HG03558 (cell line): ENCODE data around the gene MOGAT3.

ENCODE experiments used
- ATAC-seq: cut with Tn5 transposase; IDR thresholded peaks from one replicate; pipeline ENCODE4 v1.9.1; 2021; ENCODE audit warnings: moderate number of reproducible peaks; ENCODE audit not compliant: unreplicated experiment; ENCODE audit errors: extremely low read depth

The MOGAT3 gene

GRCh38 chr7:101164071-101164840, 36.6 kb downstream of the MOGAT3 start:
- no peak for ATAC-seq

- ATAC-seq: no peak
Measured at GRCh38 chr7:101163279-101164070, 37.4 kb downstream of the MOGAT3 start.

GRCh38 chr7:101162551-101163278, 38.1 kb downstream of the MOGAT3 start:
- no peak for ATAC-seq

- ATAC-seq: no peak
Measured at GRCh38 chr7:101161692-101162471, 39.0 kb downstream of the MOGAT3 start.

GRCh38 chr7:101160910-101161309, 39.9 kb downstream of the MOGAT3 start:
- no peak for ATAC-seq

GRCh38 chr7:101159696-101160674, 40.9 kb downstream of the MOGAT3 start:
- ATAC-seq: no peak

- no peak for ATAC-seq
Measured at GRCh38 chr7:101156866-101157589, 43.8 kb downstream of the MOGAT3 start.

- ATAC-seq: no peak
Measured at GRCh38 chr7:101156277-101156676, 44.6 kb downstream of the MOGAT3 start.

GRCh38 chr7:101155303-101155702, 45.5 kb downstream of the MOGAT3 start:
- no peak for ATAC-seq

GRCh38 chr7:101154693-101155102, 46.1 kb downstream of the MOGAT3 start:
- ATAC-seq: no peak

- peak; percentile 47 for ATAC-seq
Measured at GRCh38 chr7:101153969-101154692, 46.7 kb downstream of the MOGAT3 start, which contains the start of gene AP1S1. Gene AP1S1 (plus strand): TSS chr7:101154476. CDS start chr7:101154515, 39 bp downstream.

- no peak for ATAC-seq
Measured at GRCh38 chr7:101151908-101152651, 48.8 kb downstream of the MOGAT3 start.
